K562 (cell line): Measurements from ENCODE around the gene COL25A1. TPM values are rescaled to one million over a fixed set of nuclear protein-coding genes. Genes with fewer than 3 reads are reported as not detected.

Source experiments
- ADNP ChIP-seq: fragments of 200-800 bp; sonication (Bioruptor generic); IDR thresholded peaks from 2 replicates; pipeline ENCODE4 v1.6.1; 2016; ENCODE audit warnings: missing genetic modification characterization, missing compliant biosample characterization
- ARID1B ChIP-seq: fragments of 450-650 bp; IDR thresholded peaks from 2 replicates; pipeline ENCODE4 v1.6.1; 2016; ENCODE audit warnings: antibody characterized with exemption, mild to moderate bottlenecking, inconsistent platforms
- ATF3 ChIP-seq, 2 experiments: fragments of 450-650 bp in 1 of 2; sonication (generic) in 1 of 2; formaldehyde crosslinking in 1 of 2; IDR thresholded peaks in 1 of 2; conservative IDR thresholded peaks in 1 of 2; 2 replicates each; pipeline versions ENCODE4 v1.6.1 to v1.8.1; 2016 to 2023; ENCODE audit warnings: mild to moderate bottlenecking in 2 of 2, moderate library complexity in 2 of 2, inconsistent platforms in 1 of 2, missing genetic modification reagents in 1 of 2
- CREM ChIP-seq: IDR thresholded peaks from 2 replicates; pipeline ENCODE4 v1.6.1; 2014; ENCODE audit warnings: antibody characterized with exemption, low read depth
- CTBP1 ChIP-seq: fragments of 450-650 bp; IDR thresholded peaks from 2 replicates; pipeline ENCODE4 v1.6.1; 2016; ENCODE audit warnings: borderline replicate concordance
- EP300 ChIP-seq: IDR thresholded peaks from 2 replicates; pipeline ENCODE4 v1.6.1; 2012; ENCODE audit warnings: low read length, improper control_type of control experiment
- JUND ChIP-seq, 2 experiments: IDR thresholded peaks; 2 replicates in 1 of 2; 3 replicates in 1 of 2; pipeline ENCODE4 v1.6.1; 2011; ENCODE audit warnings: borderline replicate concordance in 2 of 2, low read depth in 2 of 2, low read length in 2 of 2, improper control_type of control experiment in 1 of 2, missing biosample characterization in 1 of 2, missing genetic modification characterization in 1 of 2, missing genetic modification reagents in 1 of 2
- KLF1 ChIP-seq: fragments of 450-650 bp; IDR thresholded peaks from 2 replicates; pipeline ENCODE4 v1.6.1; 2016; ENCODE audit warnings: missing genetic modification characterization, missing compliant biosample characterization
- SMARCA4 ChIP-seq: fragments of 450-650 bp; IDR thresholded peaks from 2 replicates; pipeline ENCODE4 v1.6.1; 2016
- SMARCE1 ChIP-seq: fragments of 450-650 bp; IDR thresholded peaks from 2 replicates; pipeline ENCODE4 v1.7.1; 2016; ENCODE audit warnings: mild to moderate bottlenecking
- TOE1 ChIP-seq, 2 experiments: fragments of 450-650 bp in 1 of 2; sonication (generic) in 1 of 2; formaldehyde crosslinking in 1 of 2; IDR thresholded peaks; 2 replicates each; pipeline versions ENCODE4 v1.7.1 to v1.8.0; 2016 to 2022; ENCODE audit warnings: borderline replicate concordance in 2 of 2, mild to moderate bottlenecking in 2 of 2, antibody characterized with exemption in 1 of 2, inconsistent platforms in 1 of 2, low read depth in 1 of 2, missing genetic modification reagents in 1 of 2, moderate library complexity in 1 of 2
- ZBTB12 ChIP-seq: fragments of 250-450 bp; sonication (Bioruptor Pico); IDR thresholded peaks from 2 replicates; pipeline ENCODE4 v1.4.0; 2020
- ZBTB43 ChIP-seq: sonication (generic); formaldehyde crosslinking; IDR thresholded peaks from 2 replicates; pipeline ENCODE4 v1.8.0; 2023; ENCODE audit warnings: mild to moderate bottlenecking, missing genetic modification reagents
- ZKSCAN3 ChIP-seq: fragments of 250-450 bp; sonication (Bioruptor Pico); IDR thresholded peaks from 2 replicates; pipeline ENCODE4 v1.4.0; 2020
- polyA plus RNA-seq, 8 experiments: library from polyadenylated mRNA; depleted of rRNA in 4 of 8; stranded (reverse) in 5 of 8; unstranded in 3 of 8; fragments of >200 nt; fragmentation: Nextera tagmentation in 2 of 8; fragmentation: Illumina TruSeq in 1 of 8; extraction: Ambion mirVana in 2 of 8; extraction: Trizol in 1 of 8; gene quantifications; 2 replicates each; pipeline versions ENCODE4 v1.2.1 to v1.2.3, GENCODE V29; 2011 to 2014; ENCODE audit warnings: inconsistent platforms in 1 of 8, missing spikeins in 1 of 8
- total RNA-seq, 7 experiments: library from RNA; depleted of rRNA in 6 of 7; stranded (reverse); fragments of >200 nt in 6 of 7; fragmentation: Illumina TruSeq in 2 of 7; extraction: Trizol in 2 of 7; gene quantifications; 2 replicates each; pipeline versions ENCODE4 v1.2.1 to v1.2.3, GENCODE V29; 2011 to 2021; ENCODE audit warnings: low replicate concordance in 1 of 7
- TF ChIP-seq, protein P1 (sequence below): fragments of 450-650 bp; IDR thresholded peaks from 2 replicates; pipeline ENCODE4 v1.6.1; 2018; ENCODE audit not compliant: partially characterized antibody
- TF ChIP-seq, protein P2 (sequence below): fragments of 450-650 bp; IDR thresholded peaks from 2 replicates; pipeline ENCODE4 v1.6.1; 2018; ENCODE audit warnings: mild to moderate bottlenecking, low read depth; ENCODE audit not compliant: partially characterized antibody
- TF ChIP-seq, protein P3 (sequence below): sonication (generic); formaldehyde crosslinking; IDR thresholded peaks from 2 replicates; pipeline ENCODE4 v1.8.0; 2022; ENCODE audit warnings: missing genetic modification reagents, mild to moderate bottlenecking, moderate library complexity, borderline replicate concordance

Gene COL25A1
- total and polyA plus RNA-seq, 9 of the 15 experiments (the other 6 are each of a cell fraction or from before 2014, with no cell fraction given) = 0.03 to 0.62 (median 0.27) TPM

- TF ChIP-seq ATF3 (IDR thresholded peaks at IDR 0.05) = peak; percentile 75
- TF ChIP-seq ATF3 (CRISPR knock-in tag; conservative IDR thresholded peaks at IDR 0.05) = no peak
- TF ChIP-seq ZBTB12 (CRISPR knock-in tag) = no peak
- TF ChIP-seq SMARCA4 = peak; percentile 67; the same call in 1 of the 2 replicates
- TF ChIP-seq SMARCE1 = peak; percentile 48; the same call in 1 of the 2 replicates
- peak; percentile 36; the same call in 1 of the 2 replicates for TF ChIP-seq ADNP (tag)
- TF ChIP-seq ZKSCAN3 = no peak
- TF ChIP-seq ZBTB43 = no peak
- peak; percentile 86 for TF ChIP-seq JUND (IDR thresholded peaks at IDR 0.05; ENCODE audit: borderline replicate concordance, low read depth, low read length)
- TF ChIP-seq JUND (tag; IDR thresholded peaks at IDR 0.05; ENCODE audit: borderline replicate concordance, low read depth, low read length) = peak; percentile 57; the same call in 1 of the 3 replicates
- TF ChIP-seq CREM = peak; percentile 50; the same call in 1 of the 2 replicates
- peak; percentile 86 for TF ChIP-seq KLF1 (tag)
- TF ChIP-seq, protein P1, sequence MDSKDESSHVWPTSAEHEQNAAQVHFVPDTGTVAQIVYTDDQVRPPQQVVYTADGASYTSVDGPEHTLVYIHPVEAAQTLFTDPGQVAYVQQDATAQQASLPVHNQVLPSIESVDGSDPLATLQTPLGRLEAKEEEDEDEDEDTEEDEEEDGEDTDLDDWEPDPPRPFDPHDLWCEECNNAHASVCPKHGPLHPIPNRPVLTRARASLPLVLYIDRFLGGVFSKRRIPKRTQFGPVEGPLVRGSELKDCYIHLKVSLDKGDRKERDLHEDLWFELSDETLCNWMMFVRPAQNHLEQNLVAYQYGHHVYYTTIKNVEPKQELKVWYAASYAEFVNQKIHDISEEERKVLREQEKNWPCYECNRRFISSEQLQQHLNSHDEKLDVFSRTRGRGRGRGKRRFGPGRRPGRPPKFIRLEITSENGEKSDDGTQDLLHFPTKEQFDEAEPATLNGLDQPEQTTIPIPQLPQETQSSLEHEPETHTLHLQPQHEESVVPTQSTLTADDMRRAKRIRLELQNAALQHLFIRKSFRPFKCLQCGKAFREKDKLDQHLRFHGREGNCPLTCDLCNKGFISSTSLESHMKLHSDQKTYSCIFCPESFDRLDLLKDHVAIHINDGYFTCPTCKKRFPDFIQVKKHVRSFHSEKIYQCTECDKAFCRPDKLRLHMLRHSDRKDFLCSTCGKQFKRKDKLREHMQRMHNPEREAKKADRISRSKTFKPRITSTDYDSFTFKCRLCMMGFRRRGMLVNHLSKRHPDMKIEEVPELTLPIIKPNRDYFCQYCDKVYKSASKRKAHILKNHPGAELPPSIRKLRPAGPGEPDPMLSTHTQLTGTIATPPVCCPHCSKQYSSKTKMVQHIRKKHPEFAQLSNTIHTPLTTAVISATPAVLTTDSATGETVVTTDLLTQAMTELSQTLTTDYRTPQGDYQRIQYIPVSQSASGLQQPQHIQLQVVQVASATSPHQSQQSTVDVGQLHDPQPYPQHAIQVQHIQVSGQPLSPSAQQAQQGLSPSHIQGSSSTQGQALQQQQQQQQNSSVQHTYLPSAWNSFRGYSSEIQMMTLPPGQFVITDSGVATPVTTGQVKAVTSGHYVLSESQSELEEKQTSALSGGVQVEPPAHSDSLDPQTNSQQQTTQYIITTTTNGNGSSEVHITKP = peak; percentile 10
- peak; percentile 45 for TF ChIP-seq EP300
- peak; percentile 77 for TF ChIP-seq ARID1B
- peak; percentile 43; the same call in 1 of the 2 replicates for TF ChIP-seq CTBP1
- TF ChIP-seq, protein P2, sequence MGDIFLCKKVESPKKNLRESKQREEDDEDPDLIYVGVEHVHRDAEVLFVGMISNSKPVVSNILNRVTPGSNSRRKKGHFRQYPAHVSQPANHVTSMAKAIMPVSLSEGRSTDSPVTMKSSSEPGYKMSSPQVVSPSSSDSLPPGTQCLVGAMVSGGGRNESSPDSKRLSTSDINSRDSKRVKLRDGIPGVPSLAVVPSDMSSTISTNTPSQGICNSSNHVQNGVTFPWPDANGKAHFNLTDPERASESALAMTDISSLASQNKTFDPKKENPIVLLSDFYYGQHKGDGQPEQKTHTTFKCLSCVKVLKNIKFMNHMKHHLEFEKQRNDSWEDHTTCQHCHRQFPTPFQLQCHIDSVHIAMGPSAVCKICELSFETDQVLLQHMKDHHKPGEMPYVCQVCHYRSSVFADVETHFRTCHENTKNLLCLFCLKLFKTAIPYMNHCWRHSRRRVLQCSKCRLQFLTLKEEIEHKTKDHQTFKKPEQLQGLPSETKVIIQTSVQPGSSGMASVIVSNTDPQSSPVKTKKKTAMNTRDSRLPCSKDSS = no peak
- TF ChIP-seq TOE1 (IDR thresholded peaks at IDR 0.05; ENCODE audit: borderline replicate concordance) = no peak
- no peak for TF ChIP-seq TOE1 (CRISPR knock-in tag; IDR thresholded peaks at IDR 0.05; ENCODE audit: borderline replicate concordance, low read depth)
- TF ChIP-seq, protein P3, sequence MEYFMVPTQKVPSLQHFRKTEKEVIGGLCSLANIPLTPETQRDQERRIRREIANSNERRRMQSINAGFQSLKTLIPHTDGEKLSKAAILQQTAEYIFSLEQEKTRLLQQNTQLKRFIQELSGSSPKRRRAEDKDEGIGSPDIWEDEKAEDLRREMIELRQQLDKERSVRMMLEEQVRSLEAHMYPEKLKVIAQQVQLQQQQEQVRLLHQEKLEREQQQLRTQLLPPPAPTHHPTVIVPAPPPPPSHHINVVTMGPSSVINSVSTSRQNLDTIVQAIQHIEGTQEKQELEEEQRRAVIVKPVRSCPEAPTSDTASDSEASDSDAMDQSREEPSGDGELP (CRISPR knock-in tag) = no peak
- TF ChIP-seq, all 486 proteins: peak for 27
Observed at GRCh38 chr4:109185548-109185947, 116.9 kb downstream of the COL25A1 start (continued).
